ENCODE data around the gene TMED10.

DNA sequence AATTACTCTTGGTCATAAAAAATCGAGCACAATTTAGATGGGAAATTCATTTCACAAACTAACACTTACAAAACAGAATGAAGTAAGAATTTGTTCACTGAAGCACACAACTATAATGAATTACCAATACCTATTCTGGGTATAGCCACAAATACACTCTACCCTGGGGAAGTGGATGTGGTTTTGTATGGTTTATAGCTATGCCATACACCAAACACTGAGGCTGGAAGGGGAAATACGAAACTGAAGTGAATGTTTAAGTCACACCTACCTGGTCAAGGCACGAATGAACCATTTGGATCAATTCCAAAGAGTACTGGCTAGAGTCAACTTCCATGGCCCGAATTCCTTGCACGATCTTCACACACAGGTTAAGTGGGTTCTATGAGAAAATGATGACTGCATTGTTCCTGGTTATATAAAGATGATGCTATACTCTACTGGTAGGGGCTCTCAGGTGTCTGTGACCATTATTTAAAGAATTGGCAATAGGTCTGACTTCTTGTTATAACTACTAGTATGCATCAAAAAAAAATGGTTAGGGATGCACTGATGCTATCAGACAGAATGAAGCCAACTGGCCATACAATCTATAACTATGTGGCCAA is 62.4 kb downstream of the TMED10 start:
- TF ChIP-seq POLR2AphosphoS5 (IDR thresholded peaks at IDR 0.05; ENCODE audit: low read depth, low read length) (no peak), TAF1 (IDR thresholded peaks at IDR 0.05; ENCODE audit: borderline replicate concordance, insufficient read depth, low read length) (no peak), SIN3A (IDR thresholded peaks at IDR 0.05; ENCODE audit: borderline replicate concordance, insufficient read depth, low read length) (no peak), FOXP2 (optimal IDR thresholded peaks at IDR 0.05; ENCODE audit: borderline replicate concordance, extremely low read depth, extremely low read length, insufficient read depth) (no peak)
- TF ChIP-seq, protein P1, sequence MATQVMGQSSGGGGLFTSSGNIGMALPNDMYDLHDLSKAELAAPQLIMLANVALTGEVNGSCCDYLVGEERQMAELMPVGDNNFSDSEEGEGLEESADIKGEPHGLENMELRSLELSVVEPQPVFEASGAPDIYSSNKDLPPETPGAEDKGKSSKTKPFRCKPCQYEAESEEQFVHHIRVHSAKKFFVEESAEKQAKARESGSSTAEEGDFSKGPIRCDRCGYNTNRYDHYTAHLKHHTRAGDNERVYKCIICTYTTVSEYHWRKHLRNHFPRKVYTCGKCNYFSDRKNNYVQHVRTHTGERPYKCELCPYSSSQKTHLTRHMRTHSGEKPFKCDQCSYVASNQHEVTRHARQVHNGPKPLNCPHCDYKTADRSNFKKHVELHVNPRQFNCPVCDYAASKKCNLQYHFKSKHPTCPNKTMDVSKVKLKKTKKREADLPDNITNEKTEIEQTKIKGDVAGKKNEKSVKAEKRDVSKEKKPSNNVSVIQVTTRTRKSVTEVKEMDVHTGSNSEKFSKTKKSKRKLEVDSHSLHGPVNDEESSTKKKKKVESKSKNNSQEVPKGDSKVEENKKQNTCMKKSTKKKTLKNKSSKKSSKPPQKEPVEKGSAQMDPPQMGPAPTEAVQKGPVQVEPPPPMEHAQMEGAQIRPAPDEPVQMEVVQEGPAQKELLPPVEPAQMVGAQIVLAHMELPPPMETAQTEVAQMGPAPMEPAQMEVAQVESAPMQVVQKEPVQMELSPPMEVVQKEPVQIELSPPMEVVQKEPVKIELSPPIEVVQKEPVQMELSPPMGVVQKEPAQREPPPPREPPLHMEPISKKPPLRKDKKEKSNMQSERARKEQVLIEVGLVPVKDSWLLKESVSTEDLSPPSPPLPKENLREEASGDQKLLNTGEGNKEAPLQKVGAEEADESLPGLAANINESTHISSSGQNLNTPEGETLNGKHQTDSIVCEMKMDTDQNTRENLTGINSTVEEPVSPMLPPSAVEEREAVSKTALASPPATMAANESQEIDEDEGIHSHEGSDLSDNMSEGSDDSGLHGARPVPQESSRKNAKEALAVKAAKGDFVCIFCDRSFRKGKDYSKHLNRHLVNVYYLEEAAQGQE (IDR thresholded peaks at IDR 0.05; ENCODE audit: insufficient read depth in 1 of 2, low read depth in 2 of 2, low read length in 2 of 2), result no peak
